Measurements from ENCODE around the gene AOAH.

Gene AOAH

DNA sequence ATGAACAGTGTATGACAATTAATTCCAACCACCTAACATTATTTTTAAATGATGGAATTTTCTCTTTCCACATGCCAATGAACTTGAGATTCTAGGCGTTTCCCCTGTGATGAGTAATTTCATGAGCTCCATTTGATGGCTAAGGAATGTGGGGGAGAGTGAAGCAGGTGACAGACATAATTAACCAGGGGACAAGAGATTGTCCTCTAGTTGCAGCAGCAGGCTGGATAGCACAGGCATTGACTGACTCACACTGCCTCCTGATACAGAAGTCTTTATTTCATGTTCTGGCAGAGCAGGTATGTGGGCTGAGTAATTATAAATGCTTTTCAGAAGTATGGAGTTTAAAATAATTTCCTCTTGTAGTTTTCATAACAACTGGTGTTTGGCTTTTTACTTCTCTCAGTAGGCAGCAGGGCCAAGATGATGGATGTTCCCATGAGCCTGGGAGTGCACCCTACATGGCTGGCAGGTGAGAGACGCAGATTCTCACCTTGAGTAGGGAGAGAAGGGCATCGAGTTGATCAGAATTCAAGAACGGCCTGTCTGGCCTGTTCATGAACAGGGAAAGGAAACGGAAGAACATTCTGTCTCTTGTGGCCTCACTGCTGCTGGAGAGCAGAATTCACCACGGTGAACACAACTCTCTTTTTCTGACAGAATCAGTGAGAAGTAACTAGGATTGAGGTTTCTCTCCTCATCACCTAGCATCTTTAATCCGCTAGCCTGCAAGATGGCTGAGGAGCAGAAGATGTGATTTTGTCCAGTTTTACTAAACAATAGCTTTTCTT, 118.8 kb downstream of the AOAH start:
- DNase-seq, result no peak

DNA sequence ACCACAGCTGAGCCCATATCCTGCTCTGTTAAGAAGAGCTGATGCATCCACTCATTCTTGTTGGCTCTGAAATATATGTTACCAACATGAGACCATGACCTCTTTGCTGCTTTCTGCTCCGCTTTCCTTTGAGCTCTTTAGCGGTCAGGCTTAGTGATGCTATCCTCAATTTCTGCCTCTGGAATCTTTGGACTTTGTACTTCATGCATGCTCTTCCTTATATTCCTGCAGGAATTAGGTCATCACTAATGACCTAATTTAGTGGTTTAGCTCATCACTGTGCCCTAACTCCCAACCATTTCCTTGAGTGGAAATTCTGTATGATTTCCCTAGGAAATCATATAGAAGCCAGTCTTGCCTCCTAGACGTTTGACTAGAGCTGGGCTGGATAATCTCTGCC, 119.5 kb downstream of the AOAH start:
- TF ChIP-seq, protein P1, sequence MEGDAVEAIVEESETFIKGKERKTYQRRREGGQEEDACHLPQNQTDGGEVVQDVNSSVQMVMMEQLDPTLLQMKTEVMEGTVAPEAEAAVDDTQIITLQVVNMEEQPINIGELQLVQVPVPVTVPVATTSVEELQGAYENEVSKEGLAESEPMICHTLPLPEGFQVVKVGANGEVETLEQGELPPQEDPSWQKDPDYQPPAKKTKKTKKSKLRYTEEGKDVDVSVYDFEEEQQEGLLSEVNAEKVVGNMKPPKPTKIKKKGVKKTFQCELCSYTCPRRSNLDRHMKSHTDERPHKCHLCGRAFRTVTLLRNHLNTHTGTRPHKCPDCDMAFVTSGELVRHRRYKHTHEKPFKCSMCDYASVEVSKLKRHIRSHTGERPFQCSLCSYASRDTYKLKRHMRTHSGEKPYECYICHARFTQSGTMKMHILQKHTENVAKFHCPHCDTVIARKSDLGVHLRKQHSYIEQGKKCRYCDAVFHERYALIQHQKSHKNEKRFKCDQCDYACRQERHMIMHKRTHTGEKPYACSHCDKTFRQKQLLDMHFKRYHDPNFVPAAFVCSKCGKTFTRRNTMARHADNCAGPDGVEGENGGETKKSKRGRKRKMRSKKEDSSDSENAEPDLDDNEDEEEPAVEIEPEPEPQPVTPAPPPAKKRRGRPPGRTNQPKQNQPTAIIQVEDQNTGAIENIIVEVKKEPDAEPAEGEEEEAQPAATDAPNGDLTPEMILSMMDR (IDR thresholded peaks at IDR 0.05; ENCODE audit: low read depth, low read length), result no peak
- DNase-seq, result no peak
- H3K9me3 ChIP-seq (ENCODE audit: severe bottlenecking), result no peaks in the 10 kb centered on the region
- no peaks in the 10 kb centered on the region for H3K27me3 ChIP-seq (ENCODE audit: insufficient read depth, low read depth, severe bottlenecking)
- H3K27ac ChIP-seq, result no peak overlapping the region
- no peaks in the 10 kb centered on the region for H3K36me3 ChIP-seq
- no peak overlapping the region for H3K4me3 ChIP-seq (ENCODE audit: low read depth, low read length)

More for the DNA sequence above, 118.8 kb downstream of the AOAH start:
- no peaks in the 10 kb centered on the region for H3K36me3 ChIP-seq
- H3K9me3 ChIP-seq (ENCODE audit: severe bottlenecking), result no peaks in the 10 kb centered on the region
- TF ChIP-seq, protein P1 (IDR thresholded peaks at IDR 0.05; ENCODE audit: low read depth, low read length), result no peak
- H3K27ac ChIP-seq, result no peak overlapping the region
- H3K27me3 ChIP-seq (ENCODE audit: insufficient read depth, low read depth, severe bottlenecking), result no peaks in the 10 kb centered on the region
- H3K4me3 ChIP-seq (ENCODE audit: low read depth, low read length), result no peak overlapping the region

DNA sequence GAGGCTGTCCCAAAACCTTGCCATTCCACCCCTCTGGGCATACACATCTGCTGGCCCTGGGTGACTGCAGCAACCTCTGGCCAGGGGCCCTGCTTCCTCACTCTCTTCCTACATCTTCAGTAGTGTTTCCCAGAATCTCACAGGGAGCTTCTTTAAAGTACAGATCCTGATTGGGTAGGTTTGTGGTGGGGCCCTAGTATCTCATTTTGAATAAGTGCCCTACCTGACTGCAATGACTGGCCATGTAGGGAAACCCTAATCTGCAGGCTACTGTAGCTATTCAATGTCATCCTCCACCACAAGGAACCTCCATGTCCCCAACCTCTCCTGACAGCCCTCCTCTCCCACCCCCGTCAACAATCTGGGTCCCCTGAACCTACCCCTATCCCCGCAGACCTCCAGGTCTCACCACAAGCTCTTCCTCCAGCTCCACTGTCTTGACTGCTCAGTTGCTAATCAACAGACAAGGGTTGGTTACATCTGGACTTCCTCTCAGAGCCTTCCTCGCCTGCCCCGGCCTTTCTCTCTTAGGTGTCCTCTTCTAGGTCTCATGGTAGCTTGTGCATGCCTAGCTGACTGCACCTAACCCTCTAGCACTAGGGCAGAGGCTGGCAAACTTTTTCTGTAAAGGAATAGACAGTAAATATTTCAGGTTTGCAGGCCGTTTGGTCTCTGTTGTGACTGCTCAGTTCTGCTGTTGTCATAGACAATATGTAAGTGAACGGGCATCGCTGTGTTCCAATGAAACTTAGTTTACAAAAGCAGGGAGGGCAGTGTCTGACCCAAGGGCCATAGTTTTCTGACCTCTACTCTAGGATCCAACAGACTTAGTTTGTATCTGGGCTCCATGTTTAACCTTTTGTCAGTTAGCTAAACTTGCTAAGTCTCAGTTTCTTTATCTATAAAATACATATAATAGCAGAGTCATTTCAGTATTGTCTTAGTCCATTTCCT, 121.1 kb downstream of the AOAH start:
- TF ChIP-seq, protein P1 (IDR thresholded peaks at IDR 0.05; ENCODE audit: low read depth, low read length), result no peak
- DNase-seq, result no peak
- H3K27ac ChIP-seq, result no peak overlapping the region

DNA sequence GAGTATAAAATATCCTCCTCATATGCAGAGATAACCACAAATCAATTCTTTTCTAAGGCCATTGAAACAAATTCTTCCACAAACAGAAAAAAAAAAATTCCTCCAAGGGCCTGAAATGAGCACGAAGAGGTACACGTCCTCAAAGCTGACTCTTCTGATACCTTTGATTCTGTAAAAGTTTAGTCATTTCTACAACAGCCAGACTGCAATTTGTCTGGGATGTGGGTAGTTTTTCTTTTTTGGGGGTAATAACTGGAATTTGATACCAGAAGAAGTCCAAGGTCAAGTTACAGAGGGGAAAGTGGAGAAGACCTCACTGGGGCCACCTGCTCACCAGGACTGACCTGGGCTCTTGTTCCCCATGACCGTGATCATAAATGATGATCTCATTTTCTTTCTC, 121.8 kb downstream of the AOAH start:
- no peaks in the 10 kb centered on the region for H3K36me3 ChIP-seq
- H3K4me3 ChIP-seq (ENCODE audit: low read depth, low read length), result no peak overlapping the region
- no peak overlapping the region for H3K27ac ChIP-seq
- TF ChIP-seq, protein P1 (IDR thresholded peaks at IDR 0.05; ENCODE audit: low read depth, low read length), result no peak
- H3K9me3 ChIP-seq (ENCODE audit: severe bottlenecking), result no peaks in the 10 kb centered on the region
- no peaks in the 10 kb centered on the region for H3K27me3 ChIP-seq (ENCODE audit: insufficient read depth, low read depth, severe bottlenecking)
- DNase-seq, result no peak

More for the DNA sequence above, 121.1 kb downstream of the AOAH start:
- Histone ChIP-seq H3K9me3 (ENCODE audit: severe bottlenecking) (no peaks in the 10 kb centered on the region), H3K4me3 (ENCODE audit: low read depth, low read length) (no peak overlapping the region), H3K27me3 (ENCODE audit: insufficient read depth, low read depth, severe bottlenecking) (no peaks in the 10 kb centered on the region), H3K36me3 (no peaks in the 10 kb centered on the region)

DNA sequence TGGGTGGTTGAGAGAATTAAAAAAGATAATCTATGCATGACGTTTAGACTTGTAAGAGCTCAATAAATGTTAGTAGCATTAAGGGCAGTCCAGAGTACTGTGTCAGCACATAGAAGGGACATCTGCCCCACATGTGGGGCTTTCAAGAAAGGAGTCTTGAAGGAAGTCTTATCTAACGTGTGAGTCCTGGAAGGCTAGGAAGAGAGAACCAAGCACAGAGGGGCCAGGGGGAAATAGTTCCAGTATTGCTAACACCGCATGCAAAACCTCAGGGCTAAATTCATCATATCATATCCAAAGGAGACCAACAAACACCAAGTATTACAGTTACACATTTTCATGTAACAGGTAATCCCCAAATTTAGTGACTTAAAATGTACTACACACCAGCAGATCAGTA, 122.7 kb downstream of the AOAH start:
- no peaks in the 10 kb centered on the region for H3K9me3 ChIP-seq (ENCODE audit: severe bottlenecking)
- TF ChIP-seq, protein P1 (IDR thresholded peaks at IDR 0.05; ENCODE audit: low read depth, low read length), result no peak
- H3K27ac ChIP-seq, result no peak overlapping the region
- H3K36me3 ChIP-seq, result no peaks in the 10 kb centered on the region
- DNase-seq, result no peak
- no peak overlapping the region for H3K4me3 ChIP-seq (ENCODE audit: low read depth, low read length)
- no peaks in the 10 kb centered on the region for H3K27me3 ChIP-seq (ENCODE audit: insufficient read depth, low read depth, severe bottlenecking)

All from WERI-Rb-1 (cell line).